ENCODE measurements around the gene TEF.
A peak's percentile ranks its signal among the peaks of the same experiment; 100 is the strongest.

The TEF gene, protein sequence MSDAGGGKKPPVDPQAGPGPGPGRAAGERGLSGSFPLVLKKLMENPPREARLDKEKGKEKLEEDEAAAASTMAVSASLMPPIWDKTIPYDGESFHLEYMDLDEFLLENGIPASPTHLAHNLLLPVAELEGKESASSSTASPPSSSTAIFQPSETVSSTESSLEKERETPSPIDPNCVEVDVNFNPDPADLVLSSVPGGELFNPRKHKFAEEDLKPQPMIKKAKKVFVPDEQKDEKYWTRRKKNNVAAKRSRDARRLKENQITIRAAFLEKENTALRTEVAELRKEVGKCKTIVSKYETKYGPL

DNA sequence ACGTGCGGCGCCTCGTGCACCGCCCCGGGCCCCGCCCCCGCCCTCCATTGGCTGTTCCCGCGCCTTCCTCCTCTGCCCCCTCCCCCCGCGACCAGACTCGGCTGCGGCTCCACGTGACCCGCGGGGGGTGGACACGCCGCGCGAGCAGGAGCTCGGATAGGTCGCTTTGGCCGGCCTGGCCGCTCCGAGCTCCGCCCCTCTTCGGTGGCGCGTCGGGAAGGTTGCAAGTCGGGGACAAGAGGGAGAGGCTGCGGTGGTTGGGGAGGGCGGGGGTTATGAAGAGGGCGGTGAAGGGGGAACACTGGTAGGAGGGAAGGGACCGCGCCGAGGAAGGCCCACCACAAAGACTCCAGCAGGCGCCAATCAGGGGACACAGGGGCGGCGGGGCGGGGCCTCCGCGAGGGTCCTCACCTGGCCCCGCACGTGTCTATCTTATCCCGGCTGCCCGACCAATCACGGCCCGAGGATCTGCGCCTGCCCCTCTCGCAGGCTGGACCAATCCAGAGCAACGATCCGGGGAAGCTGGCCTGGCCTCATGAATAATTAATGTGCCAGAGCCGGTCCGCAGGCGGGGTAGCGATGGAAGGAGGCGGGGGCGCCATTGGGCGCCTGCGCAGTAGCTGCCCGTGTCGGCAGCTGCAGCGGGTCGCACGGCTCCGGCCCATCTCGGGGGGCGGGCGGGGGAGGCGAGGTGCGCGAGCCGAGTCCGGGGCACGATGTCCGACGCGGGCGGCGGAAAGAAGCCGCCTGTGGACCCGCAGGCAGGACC, at the start of gene TEF:
TEF (plus strand) TSS at position 614 of the 769 bp plus-strand sequence; CDS start at position 717, 103 bp downstream.
- TF ChIP-seq, protein P1, sequence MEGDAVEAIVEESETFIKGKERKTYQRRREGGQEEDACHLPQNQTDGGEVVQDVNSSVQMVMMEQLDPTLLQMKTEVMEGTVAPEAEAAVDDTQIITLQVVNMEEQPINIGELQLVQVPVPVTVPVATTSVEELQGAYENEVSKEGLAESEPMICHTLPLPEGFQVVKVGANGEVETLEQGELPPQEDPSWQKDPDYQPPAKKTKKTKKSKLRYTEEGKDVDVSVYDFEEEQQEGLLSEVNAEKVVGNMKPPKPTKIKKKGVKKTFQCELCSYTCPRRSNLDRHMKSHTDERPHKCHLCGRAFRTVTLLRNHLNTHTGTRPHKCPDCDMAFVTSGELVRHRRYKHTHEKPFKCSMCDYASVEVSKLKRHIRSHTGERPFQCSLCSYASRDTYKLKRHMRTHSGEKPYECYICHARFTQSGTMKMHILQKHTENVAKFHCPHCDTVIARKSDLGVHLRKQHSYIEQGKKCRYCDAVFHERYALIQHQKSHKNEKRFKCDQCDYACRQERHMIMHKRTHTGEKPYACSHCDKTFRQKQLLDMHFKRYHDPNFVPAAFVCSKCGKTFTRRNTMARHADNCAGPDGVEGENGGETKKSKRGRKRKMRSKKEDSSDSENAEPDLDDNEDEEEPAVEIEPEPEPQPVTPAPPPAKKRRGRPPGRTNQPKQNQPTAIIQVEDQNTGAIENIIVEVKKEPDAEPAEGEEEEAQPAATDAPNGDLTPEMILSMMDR (conservative IDR thresholded peaks at IDR 0.05), result no peak
- peak within 1 kb of the TSS; percentile 90 for H3K27ac ChIP-seq

DNA sequence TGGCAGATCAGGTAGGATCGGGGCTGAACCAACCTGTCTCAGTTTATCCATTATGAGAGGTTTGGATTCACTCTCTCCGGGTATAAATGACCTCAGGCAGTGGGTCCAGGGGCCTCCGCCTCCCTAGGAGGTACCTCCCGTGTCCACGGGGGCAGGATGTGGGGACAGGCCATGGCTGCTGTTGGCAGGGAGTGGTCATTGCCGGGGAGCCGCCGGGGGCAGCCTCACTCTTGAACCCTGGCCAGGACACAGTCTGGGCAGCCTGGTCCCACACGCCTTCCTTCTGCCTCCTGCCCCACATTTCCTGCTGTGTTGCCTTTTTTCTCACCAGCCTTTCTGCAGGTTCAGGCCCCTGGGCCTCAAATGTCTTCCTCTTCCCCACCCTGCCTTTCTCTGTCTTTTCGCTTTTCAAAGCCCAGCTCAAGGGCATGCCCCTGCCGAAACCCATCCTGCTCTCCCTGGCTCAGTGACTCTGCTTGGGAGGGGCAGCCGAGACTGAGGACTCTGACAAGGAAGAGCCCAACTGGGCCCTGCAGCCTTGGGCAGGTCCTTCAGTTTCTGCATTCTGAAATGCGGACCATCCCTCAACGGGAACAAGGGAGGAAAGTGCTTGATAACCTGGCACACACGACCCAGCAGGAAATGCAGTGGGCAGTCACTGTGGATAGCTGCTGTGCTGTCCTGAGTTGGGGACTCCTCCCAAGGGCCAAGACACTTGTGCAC, 49.4 kb upstream of the TEF start:
- TF ChIP-seq, protein P1 (conservative IDR thresholded peaks at IDR 0.05), result no peak
- no peak overlapping the region for H3K27ac ChIP-seq

DNA sequence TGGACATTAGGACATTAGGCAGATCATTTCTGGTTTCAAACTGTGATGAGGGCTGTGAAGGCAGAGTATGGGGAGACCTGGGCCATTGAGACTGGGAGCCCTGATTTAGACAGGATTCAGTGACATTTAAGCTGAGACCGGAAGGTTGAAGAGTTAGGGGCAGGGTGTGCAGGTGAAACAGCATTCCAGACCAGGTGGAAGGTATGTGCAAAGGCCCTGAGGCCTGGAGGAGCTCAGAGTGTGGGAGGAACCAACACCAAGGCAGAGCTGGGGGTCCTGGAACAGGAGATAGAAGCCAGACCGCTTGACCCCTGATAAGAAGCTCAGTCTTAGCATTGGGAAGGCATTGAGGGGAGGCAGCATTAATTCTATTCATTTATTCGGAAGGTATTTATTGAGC, 47.9 kb upstream of the TEF start:
- TF ChIP-seq, protein P1 (conservative IDR thresholded peaks at IDR 0.05), result no peak

DNA sequence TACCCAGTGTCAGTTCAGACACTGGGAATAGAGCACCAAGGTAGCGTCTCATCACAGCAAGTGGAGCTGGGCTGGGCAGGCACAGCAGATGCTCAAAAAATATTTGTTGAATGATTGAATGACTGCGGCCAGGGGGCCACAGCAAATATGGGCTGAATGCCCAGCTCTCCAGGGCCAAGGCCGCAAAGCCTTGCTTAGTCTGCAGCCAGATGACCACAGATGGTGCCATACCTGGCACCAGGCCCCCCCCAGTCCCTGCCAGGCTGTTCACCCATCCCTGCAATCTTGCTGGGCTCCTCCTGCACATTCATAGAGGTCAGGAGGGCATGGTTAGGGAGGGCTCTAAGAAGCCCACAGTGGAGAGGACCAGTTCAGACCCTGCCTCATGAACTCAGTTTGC, 47.5 kb upstream of the TEF start:
- TF ChIP-seq, protein P1 (conservative IDR thresholded peaks at IDR 0.05), result no peak
- no peak overlapping the region for H3K27ac ChIP-seq

More for the DNA sequence above, 47.9 kb upstream of the TEF start:
- no peak overlapping the region for H3K27ac ChIP-seq

DNA sequence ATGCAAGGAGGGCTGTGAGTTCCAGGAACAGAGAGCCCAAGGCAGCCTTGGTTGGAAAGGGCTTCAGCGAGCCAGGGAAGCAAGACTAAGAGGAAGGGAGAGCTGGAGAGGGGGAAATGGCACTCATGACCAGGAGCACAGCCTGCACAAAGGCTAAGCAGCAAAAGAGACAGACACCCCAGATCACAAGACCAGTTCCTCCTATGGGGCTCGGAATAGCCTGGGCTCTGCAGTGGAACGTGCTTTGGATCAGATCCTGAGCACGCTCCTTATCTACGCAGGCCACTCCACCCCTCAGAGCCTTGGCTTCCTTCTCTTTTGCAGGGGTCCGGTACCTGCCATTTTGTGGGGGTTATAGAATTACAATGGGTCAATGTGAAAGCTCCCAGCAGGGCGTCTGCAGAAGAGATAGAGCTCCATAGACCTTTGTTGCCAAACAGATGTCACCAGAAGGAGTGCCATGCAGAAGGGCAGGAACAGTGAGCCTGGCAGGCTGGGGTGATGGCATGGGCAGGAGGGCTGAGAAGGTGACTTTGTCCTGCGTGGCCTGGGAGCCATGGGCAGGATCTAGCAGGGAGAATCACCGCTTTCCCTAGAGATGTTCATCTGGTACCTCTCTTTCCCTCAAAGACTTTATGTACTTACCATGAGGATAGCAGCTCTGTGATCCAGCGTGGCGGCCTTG, 46.6 kb upstream of the TEF start:
- H3K27ac ChIP-seq, result no peak overlapping the region
- TF ChIP-seq, protein P1 (conservative IDR thresholded peaks at IDR 0.05), result no peak

DNA sequence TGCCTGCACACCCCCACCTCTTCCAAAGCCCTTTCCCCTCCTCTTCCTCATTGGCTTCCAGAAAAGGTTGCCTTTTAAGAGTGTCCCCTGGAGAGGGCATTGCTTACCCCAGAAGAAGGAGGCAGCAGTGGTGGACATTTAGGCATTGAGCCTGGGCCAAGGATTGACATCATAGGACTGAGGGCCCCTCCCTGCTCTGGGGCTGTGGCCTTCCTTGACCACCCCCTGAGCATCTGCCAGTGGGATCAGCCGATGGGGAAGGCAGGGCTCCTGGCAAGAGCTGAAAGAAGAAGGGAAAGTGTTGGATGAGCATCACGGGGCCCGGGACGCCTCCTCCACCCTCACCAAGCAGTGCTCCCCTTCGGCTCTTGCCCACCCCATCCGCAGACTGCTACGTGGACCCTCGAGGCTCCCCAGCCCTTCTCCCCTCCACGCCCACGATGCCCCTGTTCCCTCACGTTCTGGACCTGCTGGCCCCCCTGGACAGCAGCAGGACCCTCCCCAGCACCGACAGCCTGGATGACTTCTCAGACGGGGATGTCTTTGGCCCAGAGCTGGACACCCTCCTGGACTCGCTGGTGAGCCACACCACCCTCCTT, 43.0 kb upstream of the TEF start:
- H3K27ac ChIP-seq, result no peak overlapping the region
- TF ChIP-seq, protein P1 (conservative IDR thresholded peaks at IDR 0.05), result no peak

Measured in VCaP (cell line).